ENCODE data around the gene VPS9D1.
A peak's percentile ranks its signal among the peaks of the same experiment; 100 is the strongest.
"Not testable (repeated sequence)": the region's sequence is repeated elsewhere in the genome, so short reads cannot be mapped to it uniquely, and the experiment has no call there.

The VPS9D1 gene

DNA sequence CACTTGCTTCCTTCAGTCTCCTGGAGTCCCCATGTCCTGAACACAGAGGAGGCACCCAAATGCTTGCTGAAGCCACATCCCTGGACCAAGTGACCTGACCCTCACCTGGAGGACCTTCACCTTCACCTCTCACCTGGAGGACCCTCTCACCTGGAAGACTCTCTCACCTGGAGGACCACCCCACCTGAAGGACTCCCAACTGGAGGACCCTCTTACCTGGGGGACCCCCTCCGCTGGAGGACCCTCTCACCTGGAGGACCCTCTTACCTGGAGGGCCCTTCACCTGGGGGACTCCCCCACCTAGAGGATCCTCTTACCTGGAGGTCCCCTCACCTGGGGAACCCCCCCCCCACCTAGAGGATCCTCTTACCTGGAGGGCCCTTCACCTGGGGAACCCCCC is 34.8 kb downstream of the VPS9D1 start:
- peak overlapping the region; percentile 91 for H3K4me3 ChIP-seq
- H3K27ac ChIP-seq = no peak overlapping the region
- TF ChIP-seq, protein P1, sequence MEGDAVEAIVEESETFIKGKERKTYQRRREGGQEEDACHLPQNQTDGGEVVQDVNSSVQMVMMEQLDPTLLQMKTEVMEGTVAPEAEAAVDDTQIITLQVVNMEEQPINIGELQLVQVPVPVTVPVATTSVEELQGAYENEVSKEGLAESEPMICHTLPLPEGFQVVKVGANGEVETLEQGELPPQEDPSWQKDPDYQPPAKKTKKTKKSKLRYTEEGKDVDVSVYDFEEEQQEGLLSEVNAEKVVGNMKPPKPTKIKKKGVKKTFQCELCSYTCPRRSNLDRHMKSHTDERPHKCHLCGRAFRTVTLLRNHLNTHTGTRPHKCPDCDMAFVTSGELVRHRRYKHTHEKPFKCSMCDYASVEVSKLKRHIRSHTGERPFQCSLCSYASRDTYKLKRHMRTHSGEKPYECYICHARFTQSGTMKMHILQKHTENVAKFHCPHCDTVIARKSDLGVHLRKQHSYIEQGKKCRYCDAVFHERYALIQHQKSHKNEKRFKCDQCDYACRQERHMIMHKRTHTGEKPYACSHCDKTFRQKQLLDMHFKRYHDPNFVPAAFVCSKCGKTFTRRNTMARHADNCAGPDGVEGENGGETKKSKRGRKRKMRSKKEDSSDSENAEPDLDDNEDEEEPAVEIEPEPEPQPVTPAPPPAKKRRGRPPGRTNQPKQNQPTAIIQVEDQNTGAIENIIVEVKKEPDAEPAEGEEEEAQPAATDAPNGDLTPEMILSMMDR (IDR thresholded peaks at IDR 0.05) = no peak
- DNase-seq (ENCODE audit: low spot score) = no peak

DNA sequence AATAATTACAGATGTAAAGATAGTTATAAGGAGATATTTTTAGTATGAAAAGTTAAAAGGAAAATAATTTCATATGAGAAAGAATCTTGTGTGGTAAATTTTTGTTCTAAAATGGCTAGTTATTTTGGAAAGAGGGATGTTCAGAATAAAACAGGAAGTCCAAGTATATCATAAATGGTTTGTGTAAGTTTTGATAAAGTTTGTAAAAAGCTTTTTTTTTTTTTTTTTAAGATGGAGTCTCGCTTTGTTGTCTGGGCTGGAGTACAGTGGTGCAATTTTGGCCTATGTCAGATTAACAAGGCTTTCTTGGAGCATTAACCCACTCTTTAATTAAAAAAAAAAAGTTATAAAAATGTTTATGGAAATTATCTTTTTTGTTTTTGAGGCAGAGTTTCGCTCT is 42.4 kb downstream of the VPS9D1 start:
- no peak overlapping the region for H3K27ac ChIP-seq
- no peak for DNase-seq (ENCODE audit: low spot score)
- H3K4me3 ChIP-seq = no peak overlapping the region
- TF ChIP-seq, protein P1 (IDR thresholded peaks at IDR 0.05) = no peak

- TF ChIP-seq, protein P1 (IDR thresholded peaks at IDR 0.05) = no peak
- H3K27ac ChIP-seq = peak overlapping the region in 1 of 2 donors; percentile 28
- H3K4me3 ChIP-seq = no peak overlapping the region
- no peak for DNase-seq (ENCODE audit: low spot score)
Observed at GRCh38 chr16:89672177-89672941, 48.3 kb downstream of the VPS9D1 start.

GRCh38 chr16:89671565-89671964 is 49.1 kb downstream of the VPS9D1 start:
- not testable (repeated sequence) for DNase-seq (ENCODE audit: low spot score); H3K27ac ChIP-seq; H3K4me3 ChIP-seq

GRCh38 chr16:89670496-89671431 is 49.9 kb downstream of the VPS9D1 start:
- no peak overlapping the region for H3K4me3 ChIP-seq
- no peak overlapping the region for H3K27ac ChIP-seq
- no peak for DNase-seq (ENCODE audit: low spot score)
- TF ChIP-seq, protein P1 (IDR thresholded peaks at IDR 0.05) = no peak

DNA sequence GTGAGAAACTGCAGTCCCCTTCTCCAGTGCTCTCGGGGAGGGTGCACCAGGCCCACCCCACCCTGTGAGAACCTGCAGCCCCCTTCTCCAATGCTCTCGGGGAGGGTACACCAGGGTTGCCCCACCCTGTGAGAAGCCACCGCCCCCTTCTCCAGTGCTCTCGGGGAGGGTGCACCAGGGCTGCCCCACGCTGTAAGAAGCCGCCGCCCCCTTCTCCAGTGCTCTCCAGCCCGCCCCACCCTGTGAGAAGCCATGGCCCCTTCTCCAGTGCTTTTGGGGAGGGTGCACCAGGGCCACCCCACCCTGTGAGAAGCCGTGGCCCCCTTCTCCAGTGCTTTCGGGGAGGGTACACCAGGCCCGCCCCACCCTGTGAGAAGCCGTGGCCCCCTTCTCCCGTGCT is 50.9 kb downstream of the VPS9D1 start:
- no peak overlapping the region for H3K27ac ChIP-seq
- DNase-seq (ENCODE audit: low spot score) = no peak
- TF ChIP-seq, protein P1 (IDR thresholded peaks at IDR 0.05) = no peak
- H3K4me3 ChIP-seq = no peak overlapping the region

- no peak for DNase-seq (ENCODE audit: low spot score)
- Histone ChIP-seq H3K4me3 (no peak overlapping the region), H3K27ac (no peak overlapping the region)
- TF ChIP-seq, protein P1 (IDR thresholded peaks at IDR 0.05) = no peak
Observed at GRCh38 chr16:89668790-89669158, 51.9 kb downstream of the VPS9D1 start.
